Dendritic cell treated with granulocyte-macrophage colony-stimulating factor and Interleukin-4, amounts not matched to agents 40 ng/mL and 50 ng/mL, for 4 days (primary cell): Measurements from ENCODE around the gene RBM17.
A peak's percentile ranks its signal among the peaks of the same experiment; 100 is the strongest.
"Not testable (repeated sequence)": the region's sequence is repeated elsewhere in the genome, so short reads cannot be mapped to it uniquely, and the experiment has no call there.

Experiments
- H3K27ac Mint-ChIP-seq: one replicate; pipeline ENCODE4 v1.8.0; 2022; ENCODE audit warnings: mild to moderate bottlenecking, mixed read lengths
- H3K27me3 Mint-ChIP-seq: one replicate; pipeline ENCODE4 v1.8.0; 2022; ENCODE audit warnings: mild to moderate bottlenecking, mixed read lengths
- H3K36me3 Mint-ChIP-seq: one replicate; pipeline ENCODE4 v1.8.0; 2022; ENCODE audit warnings: low read depth, mixed read lengths
- H3K4me1 Mint-ChIP-seq: one replicate; pipeline ENCODE4 v1.8.0; 2022; ENCODE audit warnings: low read depth, mixed read lengths
- H3K4me3 Mint-ChIP-seq: one replicate; pipeline ENCODE4 v1.8.0; 2022; ENCODE audit warnings: mild to moderate bottlenecking, moderate library complexity, mixed read lengths
- H3K9me3 Mint-ChIP-seq: one replicate; pipeline ENCODE4 v1.8.0; 2022; ENCODE audit warnings: mixed read lengths
- intact Hi-C: fragments of 100-400 bp; cut with micrococcal nuclease; formaldehyde crosslinking; loops from one replicate; pipeline ENCODE4 v1.15.0; 2022

The RBM17 gene

GRCh38 chr10:6064726-6065125 lies 24.1 kb upstream of the RBM17 start:
- H3K27me3 Mint-ChIP-seq, H3K36me3 Mint-ChIP-seq, intact Hi-C loops, H3K27ac Mint-ChIP-seq, H3K9me3 Mint-ChIP-seq, H3K4me3 Mint-ChIP-seq: not testable (repeated sequence)
- H3K4me1 Mint-ChIP-seq = peaks cover 56% of the 10 kb centered on the region

DNA sequence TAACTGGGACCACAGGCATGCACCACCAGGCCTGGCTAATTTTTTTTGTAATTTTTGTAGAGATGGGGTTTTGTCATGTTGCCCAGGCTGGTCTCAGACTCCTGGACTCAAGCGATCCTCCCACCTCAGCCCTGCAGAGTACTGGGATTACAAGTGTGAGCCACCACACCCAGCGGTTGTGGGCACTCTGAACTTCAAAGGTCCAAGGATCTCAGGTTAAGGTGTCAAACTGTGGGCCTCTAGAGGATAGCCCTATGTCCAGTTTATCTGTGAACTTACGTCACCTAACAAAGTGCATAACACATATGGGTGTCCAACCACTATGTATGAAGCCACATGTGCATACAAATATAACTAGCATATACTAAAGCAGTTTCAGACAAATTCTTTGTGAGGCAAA lies 23.4 kb upstream of the RBM17 start:
- H3K4me3 Mint-ChIP-seq = no peak overlapping the region
- no peaks in the 10 kb centered on the region for H3K9me3 Mint-ChIP-seq
- H3K36me3 Mint-ChIP-seq = no peaks in the 10 kb centered on the region
- H3K27me3 Mint-ChIP-seq = peaks cover 5% of the 10 kb centered on the region
- intact Hi-C loops = no loop called here
- peaks cover 60% of the 10 kb centered on the region for H3K4me1 Mint-ChIP-seq
- no peak overlapping the region for H3K27ac Mint-ChIP-seq

GRCh38 chr10:6065835-6066234 lies 23.0 kb upstream of the RBM17 start:
- Mint-ChIP-seq H3K4me3 (no peak overlapping the region), H3K9me3 (no peaks in the 10 kb centered on the region), H3K36me3 (no peaks in the 10 kb centered on the region), H3K27me3 (peaks cover 7% of the 10 kb centered on the region), H3K27ac (peak overlapping the region; percentile 32), H3K4me1 (peaks cover 64% of the 10 kb centered on the region)
- intact Hi-C loops = no loop called here

DNA sequence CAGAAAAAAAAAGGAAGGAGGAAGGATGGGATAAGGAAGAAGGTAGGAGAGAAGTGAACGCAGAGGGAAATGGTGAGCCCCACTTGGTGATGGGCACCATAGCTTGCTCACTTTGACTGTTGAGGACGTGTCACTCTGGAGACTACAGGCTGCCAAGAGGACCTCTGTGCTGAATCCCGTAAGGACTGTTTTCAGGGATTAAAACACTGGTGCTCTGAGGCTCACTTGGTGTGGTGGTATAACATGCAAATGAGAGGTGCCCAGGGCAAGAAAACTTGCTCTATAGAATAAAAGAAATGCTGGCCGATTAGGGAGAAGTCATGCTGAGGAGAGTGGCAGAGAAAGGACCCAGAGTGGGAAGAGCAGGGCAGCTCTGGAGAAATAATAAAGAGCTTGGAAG lies 21.4 kb upstream of the RBM17 start:
- no peaks in the 10 kb centered on the region for H3K9me3 Mint-ChIP-seq
- intact Hi-C loops = no loop called here

DNA sequence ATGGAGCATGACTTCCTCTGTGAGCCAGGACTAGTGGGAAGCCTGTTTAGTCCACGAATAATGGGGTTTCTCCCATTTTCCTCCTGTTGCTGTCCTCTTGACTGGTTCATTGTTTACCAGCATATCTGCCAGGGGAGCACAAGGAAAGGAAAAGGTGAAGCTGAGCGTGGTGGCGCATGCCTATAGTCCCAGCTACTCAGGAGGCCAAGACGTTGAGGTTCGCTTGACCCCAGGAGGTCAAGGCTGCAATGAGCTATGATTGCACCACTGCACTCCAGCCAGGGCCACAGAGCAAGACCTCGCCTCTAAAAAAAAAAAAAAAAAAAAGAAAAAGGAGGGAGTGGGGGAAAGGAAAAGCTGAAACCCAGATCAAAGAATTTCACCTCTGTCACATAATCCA lies 20.8 kb upstream of the RBM17 start:
- H3K4me1 Mint-ChIP-seq = peaks cover 74% of the 10 kb centered on the region
- H3K36me3 Mint-ChIP-seq = no peaks in the 10 kb centered on the region
- intact Hi-C loops = no loop called here
- H3K9me3 Mint-ChIP-seq = no peaks in the 10 kb centered on the region
- no peak overlapping the region for H3K4me3 Mint-ChIP-seq
- peaks cover 7% of the 10 kb centered on the region for H3K27me3 Mint-ChIP-seq
- H3K27ac Mint-ChIP-seq = peak overlapping the region; percentile 78

More for the DNA sequence above, 21.4 kb upstream of the RBM17 start:
- Mint-ChIP-seq H3K27ac (peak overlapping the region; percentile 78), H3K27me3 (peaks cover 7% of the 10 kb centered on the region), H3K4me3 (no peak overlapping the region), H3K36me3 (no peaks in the 10 kb centered on the region), H3K4me1 (peaks cover 73% of the 10 kb centered on the region)

GRCh38 chr10:6068422-6068821 lies 20.4 kb upstream of the RBM17 start:
- Mint-ChIP-seq H3K36me3 (no peaks in the 10 kb centered on the region), H3K4me1 (peaks cover 78% of the 10 kb centered on the region), H3K4me3 (no peak overlapping the region), H3K27me3 (peaks cover 7% of the 10 kb centered on the region), H3K9me3 (no peaks in the 10 kb centered on the region), H3K27ac (peak overlapping the region; percentile 78)
- intact Hi-C loops = no loop called here

GRCh38 chr10:6069081-6069931 lies 19.5 kb upstream of the RBM17 start:
- peaks cover 83% of the 10 kb centered on the region for H3K4me1 Mint-ChIP-seq

DNA sequence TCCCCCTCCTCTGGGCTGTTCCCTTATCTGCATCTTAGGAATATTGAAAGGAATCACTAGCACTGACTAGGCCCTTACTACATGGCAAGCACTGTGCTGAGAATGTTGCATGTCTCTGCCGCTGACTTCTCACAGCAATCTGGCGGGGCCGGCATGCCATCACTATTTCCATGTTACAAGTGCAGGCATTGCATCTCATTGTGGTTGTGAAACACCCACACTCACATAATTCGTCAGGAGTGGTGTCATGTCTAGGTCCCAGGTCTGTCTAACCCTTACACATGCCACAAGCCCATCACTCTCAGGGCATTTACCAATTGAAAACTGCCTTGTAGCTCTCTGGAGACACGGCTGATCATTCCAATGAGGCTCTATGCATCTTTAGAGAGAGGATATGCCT lies 18.2 kb upstream of the RBM17 start:
- intact Hi-C loops = no loop called here
- H3K27me3 Mint-ChIP-seq = peaks cover 13% of the 10 kb centered on the region
- no peak overlapping the region for H3K4me3 Mint-ChIP-seq
- H3K27ac Mint-ChIP-seq = peak overlapping the region; percentile 7
- H3K36me3 Mint-ChIP-seq = no peaks in the 10 kb centered on the region
- H3K9me3 Mint-ChIP-seq = no peaks in the 10 kb centered on the region
- peaks cover 82% of the 10 kb centered on the region for H3K4me1 Mint-ChIP-seq

More at GRCh38 chr10:6069081-6069931, 19.5 kb upstream of the RBM17 start:
- Mint-ChIP-seq H3K4me3 (no peak overlapping the region), H3K9me3 (no peaks in the 10 kb centered on the region), H3K27me3 (peaks cover 7% of the 10 kb centered on the region), H3K36me3 (no peaks in the 10 kb centered on the region), H3K27ac (no peak overlapping the region)
- intact Hi-C loops = no loop called here

GRCh38 chr10:6071181-6072175 lies 17.4 kb upstream of the RBM17 start:
- intact Hi-C loops = no loop called here
- H3K9me3 Mint-ChIP-seq = no peaks in the 10 kb centered on the region
- H3K36me3 Mint-ChIP-seq = no peaks in the 10 kb centered on the region
- peak overlapping the region; percentile 61 for H3K27ac Mint-ChIP-seq
- no peak overlapping the region for H3K4me3 Mint-ChIP-seq
- H3K27me3 Mint-ChIP-seq = peaks cover 12% of the 10 kb centered on the region
- H3K4me1 Mint-ChIP-seq = peaks cover 74% of the 10 kb centered on the region

GRCh38 chr10:6072215-6072934 lies 16.5 kb upstream of the RBM17 start:
- Mint-ChIP-seq H3K27ac (peak overlapping the region; percentile 61), H3K27me3 (peaks cover 12% of the 10 kb centered on the region), H3K4me1 (peaks cover 65% of the 10 kb centered on the region), H3K9me3 (no peaks in the 10 kb centered on the region), H3K4me3 (no peak overlapping the region), H3K36me3 (no peaks in the 10 kb centered on the region)
- intact Hi-C loops = no loop called here

- no peaks in the 10 kb centered on the region for H3K36me3 Mint-ChIP-seq
- H3K27me3 Mint-ChIP-seq = peaks cover 12% of the 10 kb centered on the region
- H3K27ac Mint-ChIP-seq = no peak overlapping the region
- H3K4me3 Mint-ChIP-seq = no peak overlapping the region
- intact Hi-C loops = no loop called here
- H3K4me1 Mint-ChIP-seq = peaks cover 46% of the 10 kb centered on the region
- H3K9me3 Mint-ChIP-seq = no peaks in the 10 kb centered on the region
These were observed 14.1 kb upstream of the RBM17 start for GRCh38 chr10:6074489-6075301.

- H3K9me3 Mint-ChIP-seq = no peaks in the 10 kb centered on the region
- H3K4me3 Mint-ChIP-seq = no peak overlapping the region
- peaks cover 24% of the 10 kb centered on the region for H3K4me1 Mint-ChIP-seq
- H3K27me3 Mint-ChIP-seq = peaks cover 11% of the 10 kb centered on the region
- H3K36me3 Mint-ChIP-seq = no peaks in the 10 kb centered on the region
- intact Hi-C loops = no loop called here
- no peak overlapping the region for H3K27ac Mint-ChIP-seq
These were observed 11.7 kb upstream of the RBM17 start for GRCh38 chr10:6077071-6077675.

GRCh38 chr10:6079044-6079443 lies 9.8 kb upstream of the RBM17 start:
- H3K4me3 Mint-ChIP-seq = no peak overlapping the region
- no peaks in the 10 kb centered on the region for H3K9me3 Mint-ChIP-seq
- intact Hi-C loops = no loop called here
- no peaks in the 10 kb centered on the region for H3K36me3 Mint-ChIP-seq
- H3K27ac Mint-ChIP-seq = no peak overlapping the region
- H3K4me1 Mint-ChIP-seq = peaks cover 10% of the 10 kb centered on the region
- peaks cover 19% of the 10 kb centered on the region for H3K27me3 Mint-ChIP-seq
